Astrocyte (in vitro differentiated cells and primary cell): ENCODE measurements around the gene SMIM35.

Source experiments
- CTCF ChIP-seq: IDR thresholded peaks from 2 replicates; pipeline ENCODE4 v1.5.1; 2011; ENCODE audit warnings: low read depth, mild to moderate bottlenecking, inconsistent platforms, low read length, moderate library complexity; ENCODE audit not compliant: insufficient read depth
- EZH2 ChIP-seq: IDR thresholded peaks from 2 replicates; pipeline ENCODE4 v1.6.1; 2012; ENCODE audit warnings: mild to moderate bottlenecking, low read length, inconsistent platforms; ENCODE audit not compliant: insufficient read depth

GRCh38 chr11:118009864-118010737 is 76.7 kb downstream of the SMIM35 start:
- TF ChIP-seq CTCF (no peak), EZH2 (no peak)
